ENCODE results near the gene LY9. TPM values are rescaled to one million over a fixed set of nuclear protein-coding genes. Genes with fewer than 3 reads are reported as not detected.

LY9 gene
- total RNA-seq, 4 donors from 2014 or later = 0.34 to 3.5 (median 1.2) TPM; not detected in 1

DNA sequence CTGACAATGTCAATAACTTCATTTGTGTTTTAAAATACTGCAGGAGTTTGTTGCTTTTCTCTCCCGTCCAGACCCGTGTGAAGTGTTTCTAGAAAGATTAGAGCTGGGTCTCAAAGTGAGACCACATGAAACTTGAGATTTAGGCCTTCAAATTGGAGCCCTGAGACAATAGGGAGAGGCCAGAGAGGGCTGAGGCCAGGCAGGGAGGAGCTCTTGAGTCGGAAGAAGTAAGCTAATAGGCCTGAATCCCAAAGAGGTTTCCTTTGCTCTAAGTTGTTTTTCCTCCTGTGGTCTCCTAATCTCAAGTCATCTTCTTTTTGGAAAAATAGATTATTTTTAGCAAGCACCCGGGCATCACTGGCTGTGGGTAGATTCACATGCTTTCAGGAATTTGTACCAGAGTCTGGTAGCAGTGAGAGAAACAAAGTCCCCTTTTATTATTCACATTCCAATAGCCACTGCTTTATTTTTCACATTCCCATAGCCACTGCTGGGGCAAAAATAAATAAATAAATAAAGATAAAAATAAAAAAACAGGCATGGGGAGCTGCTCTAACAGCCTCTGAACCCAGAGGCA lies 41.1 kb downstream of the LY9 start:
- 79% methylated on average over 4 of the region's 4 CpGs for WGBS
- no peaks in the 10 kb centered on the region for H3K27me3 ChIP-seq
- H3K4me1 ChIP-seq = peaks cover 2% of the 10 kb centered on the region
- H3K27ac ChIP-seq = no peak overlapping the region
- H3K4me3 ChIP-seq = no peak overlapping the region
- TF ChIP-seq, protein P1, sequence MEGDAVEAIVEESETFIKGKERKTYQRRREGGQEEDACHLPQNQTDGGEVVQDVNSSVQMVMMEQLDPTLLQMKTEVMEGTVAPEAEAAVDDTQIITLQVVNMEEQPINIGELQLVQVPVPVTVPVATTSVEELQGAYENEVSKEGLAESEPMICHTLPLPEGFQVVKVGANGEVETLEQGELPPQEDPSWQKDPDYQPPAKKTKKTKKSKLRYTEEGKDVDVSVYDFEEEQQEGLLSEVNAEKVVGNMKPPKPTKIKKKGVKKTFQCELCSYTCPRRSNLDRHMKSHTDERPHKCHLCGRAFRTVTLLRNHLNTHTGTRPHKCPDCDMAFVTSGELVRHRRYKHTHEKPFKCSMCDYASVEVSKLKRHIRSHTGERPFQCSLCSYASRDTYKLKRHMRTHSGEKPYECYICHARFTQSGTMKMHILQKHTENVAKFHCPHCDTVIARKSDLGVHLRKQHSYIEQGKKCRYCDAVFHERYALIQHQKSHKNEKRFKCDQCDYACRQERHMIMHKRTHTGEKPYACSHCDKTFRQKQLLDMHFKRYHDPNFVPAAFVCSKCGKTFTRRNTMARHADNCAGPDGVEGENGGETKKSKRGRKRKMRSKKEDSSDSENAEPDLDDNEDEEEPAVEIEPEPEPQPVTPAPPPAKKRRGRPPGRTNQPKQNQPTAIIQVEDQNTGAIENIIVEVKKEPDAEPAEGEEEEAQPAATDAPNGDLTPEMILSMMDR (IDR thresholded peaks at IDR 0.05) = no peak
- TF ChIP-seq EP300 (IDR thresholded peaks at IDR 0.05) (no peak), POLR2AphosphoS5 (IDR thresholded peaks at IDR 0.05) (no peak), POLR2A (IDR thresholded peaks at IDR 0.05) (no peak)
- DNase-seq (ENCODE audit: low spot score in 2 of 2) = no peak
- H3K9me3 ChIP-seq = no peaks in the 10 kb centered on the region
- H3K36me3 ChIP-seq = no peaks in the 10 kb centered on the region

DNA sequence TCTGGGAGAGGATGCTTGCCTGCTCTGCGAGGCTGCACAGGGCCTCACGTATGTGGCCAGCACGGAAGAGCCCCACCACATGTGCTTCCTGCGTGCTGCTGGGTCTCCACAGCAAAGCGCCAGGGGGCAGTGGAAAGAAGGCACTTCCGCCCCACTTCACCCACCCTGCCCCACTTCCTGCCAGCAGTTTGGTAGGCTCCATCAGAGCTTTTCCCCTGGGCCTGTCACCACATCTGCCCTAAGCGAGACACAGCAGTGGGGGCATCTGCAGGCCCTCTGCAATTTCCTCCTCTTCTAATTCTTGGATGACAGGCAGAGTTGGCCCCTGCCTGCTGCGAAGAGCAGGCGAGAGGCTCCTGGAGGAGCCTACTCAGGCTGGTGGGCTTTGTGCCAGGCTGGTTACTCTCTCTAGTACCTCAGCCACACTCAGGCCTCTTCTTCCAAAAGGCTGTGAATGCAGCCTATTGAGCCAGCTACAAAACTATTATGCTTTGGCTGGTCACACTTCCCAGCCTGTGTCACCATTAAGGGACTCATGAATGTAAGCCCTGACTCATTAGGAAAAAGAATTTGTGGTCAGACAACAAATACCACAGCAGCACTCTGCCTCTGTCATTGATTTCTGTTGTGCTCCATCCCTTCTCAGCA lies 41.7 kb downstream of the LY9 start:
- H3K27me3 ChIP-seq = no peaks in the 10 kb centered on the region
- H3K27ac ChIP-seq = no peak overlapping the region
- DNase-seq (ENCODE audit: low spot score in 2 of 2) = no peak
- TF ChIP-seq, protein P1 (IDR thresholded peaks at IDR 0.05) = no peak
- TF ChIP-seq POLR2A (IDR thresholded peaks at IDR 0.05) = no peak
- TF ChIP-seq EP300 (IDR thresholded peaks at IDR 0.05) = no peak
- no peak for TF ChIP-seq POLR2AphosphoS5 (IDR thresholded peaks at IDR 0.05)
- H3K36me3 ChIP-seq = no peaks in the 10 kb centered on the region
- no peak overlapping the region for H3K4me3 ChIP-seq
- peaks cover 2% of the 10 kb centered on the region for H3K4me1 ChIP-seq
- WGBS = 53% methylated on average over 8 of the region's 9 CpGs
- no peaks in the 10 kb centered on the region for H3K9me3 ChIP-seq

DNA sequence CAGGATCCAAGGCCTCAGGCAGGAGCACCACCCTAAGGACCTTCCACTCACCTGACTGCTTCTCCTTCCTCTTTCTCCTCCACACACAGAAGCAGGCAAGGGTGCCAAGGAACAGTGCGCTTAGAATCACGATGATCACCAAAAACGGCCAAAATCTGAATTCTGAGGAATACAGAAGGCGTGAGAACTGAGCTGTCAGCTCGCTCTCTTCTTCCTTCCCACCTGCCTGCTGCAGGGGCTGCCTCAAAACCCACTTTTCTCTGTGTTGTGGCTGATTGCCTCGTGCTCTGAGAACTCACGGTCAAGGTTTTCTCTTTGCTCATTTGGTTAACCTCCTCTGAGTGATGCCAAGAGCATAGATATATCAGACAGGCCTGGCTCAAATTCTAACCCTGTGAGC lies 42.9 kb downstream of the LY9 start:
- WGBS = 77% methylated on average over 7 of the region's 7 CpGs
- H3K36me3 ChIP-seq = no peaks in the 10 kb centered on the region
- H3K27me3 ChIP-seq = no peaks in the 10 kb centered on the region
- H3K4me1 ChIP-seq = peaks cover 2% of the 10 kb centered on the region
- H3K27ac ChIP-seq = no peak overlapping the region
- no peaks in the 10 kb centered on the region for H3K9me3 ChIP-seq
- DNase-seq (ENCODE audit: low spot score in 2 of 2) = no peak
- TF ChIP-seq, protein P1 (IDR thresholded peaks at IDR 0.05) = no peak
- TF ChIP-seq POLR2A (IDR thresholded peaks at IDR 0.05) (no peak), EP300 (IDR thresholded peaks at IDR 0.05) (no peak), POLR2AphosphoS5 (IDR thresholded peaks at IDR 0.05) (no peak)
- no peak overlapping the region for H3K4me3 ChIP-seq

DNA sequence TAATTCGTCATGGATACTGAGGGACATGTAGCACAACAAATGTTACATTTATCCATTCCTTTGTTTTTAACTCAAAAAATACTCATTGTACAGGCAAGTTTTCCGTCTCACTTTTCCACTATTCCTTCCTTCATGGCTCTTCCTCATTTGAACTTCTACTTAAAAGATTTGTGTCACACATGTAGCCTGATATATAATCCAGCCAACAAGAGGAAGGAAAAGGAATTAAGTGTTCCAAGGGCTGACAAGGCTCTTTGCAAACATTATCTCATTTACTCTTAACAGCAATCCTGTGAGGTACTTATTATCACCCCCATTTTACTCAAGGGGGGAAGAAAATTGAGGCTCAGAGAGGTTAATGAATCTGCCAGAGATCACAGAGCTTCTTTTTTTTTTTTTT lies 43.8 kb downstream of the LY9 start:
- 76% methylated on average over 2 of the region's 2 CpGs for WGBS
- H3K27ac ChIP-seq = no peak overlapping the region
- H3K4me1 ChIP-seq = peaks cover 2% of the 10 kb centered on the region
- no peaks in the 10 kb centered on the region for H3K36me3 ChIP-seq
- TF ChIP-seq, protein P1 (IDR thresholded peaks at IDR 0.05) = no peak
- TF ChIP-seq POLR2AphosphoS5 (IDR thresholded peaks at IDR 0.05) (no peak), POLR2A (IDR thresholded peaks at IDR 0.05) (no peak), EP300 (IDR thresholded peaks at IDR 0.05) (no peak)
- H3K9me3 ChIP-seq = no peaks in the 10 kb centered on the region
- no peaks in the 10 kb centered on the region for H3K27me3 ChIP-seq
- no peak for DNase-seq (ENCODE audit: low spot score in 2 of 2)
- H3K4me3 ChIP-seq = no peak overlapping the region

DNA sequence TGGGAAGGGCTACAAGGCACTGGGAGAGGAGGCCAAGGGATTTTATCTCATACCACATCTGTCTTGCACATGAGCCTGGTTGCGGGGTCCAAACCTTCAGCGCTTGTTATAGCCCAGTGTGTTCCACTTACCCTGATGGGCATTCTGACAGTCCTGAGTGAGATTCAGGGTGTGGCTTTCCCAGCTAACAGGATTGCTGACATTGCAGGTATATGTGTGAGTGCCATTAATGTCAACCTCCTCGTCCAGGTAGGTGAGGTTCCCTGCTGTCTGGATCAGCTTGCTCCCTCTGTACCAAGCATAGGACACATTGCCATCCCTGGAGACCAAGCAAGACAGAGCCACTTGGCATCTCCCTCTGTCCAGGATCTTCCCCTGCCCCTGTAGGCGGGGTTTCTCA lies 45.1 kb downstream of the LY9 start:
- DNase-seq (ENCODE audit: low spot score in 2 of 2) = no peak
- WGBS = 71% methylated on average over 4 of the region's 4 CpGs
- Histone ChIP-seq H3K4me1 (peaks cover 2% of the 10 kb centered on the region), H3K4me3 (no peak overlapping the region), H3K27ac (no peak overlapping the region), H3K27me3 (no peaks in the 10 kb centered on the region), H3K9me3 (no peaks in the 10 kb centered on the region), H3K36me3 (no peaks in the 10 kb centered on the region)
- no peak for TF ChIP-seq POLR2AphosphoS5 (IDR thresholded peaks at IDR 0.05)
- no peak for TF ChIP-seq EP300 (IDR thresholded peaks at IDR 0.05)
- TF ChIP-seq, protein P1 (IDR thresholded peaks at IDR 0.05) = no peak
- TF ChIP-seq POLR2A (IDR thresholded peaks at IDR 0.05) = no peak

Data from suprapubic skin (tissue), 4 donors.